Panc1 (cell line): Measurements from ENCODE around the gene BTBD3. TPM values are rescaled to one million over a fixed set of nuclear protein-coding genes. Genes with fewer than 3 reads are reported as not detected.
A peak's percentile ranks its signal among the peaks of the same experiment; 100 is the strongest.

Experiments
- ATAC-seq: fragments of 200-7000 bp; cut with Tn5 transposase; 2 replicates; pipeline ENCODE4 v1.9.1; 2020; ENCODE audit warnings: mild to moderate bottlenecking, moderate library complexity
- BruUV-seq: library from RNA; stranded (reverse); fragments of 400-500 nt; replicated peaks from 2 replicates; lab custom pipeline; 2021; lab: Mats Ljungman, UMichigan
- CTCF ChIA-PET: fragments of 300-600 bp; sonication (Branson Sonifier 250); formaldehyde crosslinking; loops from one replicate; lab custom pipeline; 2022; ENCODE audit warnings: antibody characterized with exemption; lab: Charles Lee
- POLR2A ChIA-PET: fragments of 300-600 bp; sonication (Branson Sonifier 250); formaldehyde crosslinking; loops from one replicate; lab custom pipeline; 2022; ENCODE audit warnings: antibody characterized with exemption; lab: Charles Lee
- DNase-seq: peaks from one replicate; pipeline ENCODE4 v3.0.0-alpha.2; 2010; ENCODE audit warnings: low read depth, low spot score
- H3K27ac ChIP-seq: 2 replicates; pipeline ENCODE4 v1.5.1; 2011; ENCODE audit warnings: mild to moderate bottlenecking, low read length, inconsistent platforms
- H3K27me3 ChIP-seq: fragments of 200-500 bp; sonication (Bioruptor generic); 2 replicates; pipeline ENCODE4 v1.6.0; 2014; ENCODE audit warnings: low read length, inconsistent platforms; ENCODE audit not compliant: control insufficient read depth, insufficient read depth
- H3K36me3 ChIP-seq: fragments of 200-500 bp; sonication (Bioruptor generic); 2 replicates; pipeline ENCODE4 v1.5.1; 2014; ENCODE audit warnings: inconsistent platforms, mild to moderate bottlenecking, low read length, moderate library complexity; ENCODE audit not compliant: control insufficient read depth, insufficient read depth
- H3K4me1 ChIP-seq: 2 replicates; pipeline ENCODE4 v1.5.1; 2011; ENCODE audit warnings: inconsistent platforms, mild to moderate bottlenecking, low read length, moderate library complexity; ENCODE audit not compliant: control insufficient read depth, insufficient read depth
- H3K4me3 ChIP-seq, 2 experiments: 2 replicates each; pipeline ENCODE4 v1.5.1; 2011 to 2012; ENCODE audit warnings: low read depth in 2 of 2, low read length in 2 of 2, mild to moderate bottlenecking in 2 of 2, inconsistent platforms in 1 of 2, moderate library complexity in 1 of 2
- H3K9me3 ChIP-seq: fragments of 200-500 bp; sonication (Bioruptor generic); 2 replicates; pipeline ENCODE4 v1.5.1; 2014; ENCODE audit warnings: low read depth, mild to moderate bottlenecking, inconsistent platforms, low read length, moderate library complexity; ENCODE audit not compliant: control insufficient read depth, insufficient read depth
- CTCF ChIP-seq: fragments of 450-650 bp; IDR thresholded peaks from 2 replicates; pipeline ENCODE4 v1.5.1; 2017; ENCODE audit warnings: mild to moderate bottlenecking
- POLR2AphosphoS5 ChIP-seq: IDR thresholded peaks from 2 replicates; pipeline ENCODE4 v1.6.1; 2012; ENCODE audit warnings: mild to moderate bottlenecking, low read depth, low read length, moderate library complexity
- REST ChIP-seq, 2 experiments: IDR thresholded peaks; 2 replicates each; pipeline ENCODE4 v1.6.1; 2011 to 2012; ENCODE audit warnings: low read depth in 2 of 2, control low read depth in 1 of 2, low read length in 1 of 2, mild to moderate bottlenecking in 1 of 2, moderate library complexity in 1 of 2; ENCODE audit not compliant: insufficient read depth in 1 of 2
- SIN3A ChIP-seq: IDR thresholded peaks from 2 replicates; pipeline ENCODE4 v1.6.1; 2012; ENCODE audit warnings: low read depth, mild to moderate bottlenecking, low read length, moderate library complexity, borderline replicate concordance; ENCODE audit not compliant: insufficient read depth
- TCF7L2 ChIP-seq: IDR thresholded peaks from 2 replicates; pipeline ENCODE4 v1.6.1; 2011; ENCODE audit warnings: mild to moderate bottlenecking, low read depth, low read length, inconsistent platforms
- in situ Hi-C: cut with HindIII; loops from 2 replicates; pipeline ENCODE4 v1.10.0; 2016; ENCODE audit warnings: low sequenced_read_pairs, low pct_unique_long_range_greater_than_20kb
- intact Hi-C: fragments of 100-400 bp; cut with micrococcal nuclease; formaldehyde crosslinking; loops from one replicate; pipeline ENCODE4 v1.10.0; 2022; ENCODE audit not compliant: unreplicated experiment
- total RNA-seq: library from RNA; stranded (reverse); gene quantifications from one replicate; pipeline ENCODE4 v1.2.1, GENCODE V29; 2021; ENCODE audit not compliant: unreplicated experiment

The BTBD3 gene
- total RNA-seq, 1 experiment from 2014 or later, result 27.6 TPM

DNA sequence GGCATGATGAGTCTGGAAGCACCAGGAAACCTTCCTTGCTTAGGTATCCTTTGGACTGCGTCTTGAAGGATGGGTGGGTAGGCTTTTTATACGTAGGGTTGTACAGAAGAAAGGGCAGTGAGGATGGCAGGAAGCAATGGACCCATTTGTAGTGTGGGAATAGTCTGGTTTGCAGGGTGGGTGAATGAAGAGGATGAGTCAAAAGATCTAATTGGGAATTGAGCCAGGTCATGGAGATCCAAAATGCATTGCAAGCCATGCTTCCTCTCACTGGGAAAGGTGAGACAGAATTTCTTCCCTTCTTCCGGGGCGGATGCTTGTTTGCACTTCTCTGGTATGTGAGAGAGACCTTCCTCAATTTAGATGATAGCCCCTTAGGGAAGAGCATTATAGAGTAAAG lies 10.1 kb upstream of the BTBD3 start:
- intact Hi-C loops, result no loop called here
- Histone ChIP-seq H3K4me1 (peaks cover 5% of the 10 kb centered on the region), H3K9me3 (no peaks in the 10 kb centered on the region), H3K27ac (no peak overlapping the region), H3K27me3 (no peaks in the 10 kb centered on the region), H3K4me3 (no peak overlapping the region), H3K36me3 (no peaks in the 10 kb centered on the region)
- TF ChIP-seq TCF7L2, result no peak
- no peak for TF ChIP-seq SIN3A
- TF ChIP-seq REST (IDR thresholded peaks at IDR 0.05; ENCODE audit: insufficient read depth in 1 of 2, low read depth in 2 of 2, low read length in 1 of 2), result no peak
- no peak for TF ChIP-seq CTCF
- TF ChIP-seq POLR2AphosphoS5, result no peak
- ATAC-seq (no peak), DNase-seq (no peak)
- in situ Hi-C loops, result no loop called here
- BruUV-seq, result no TSS peak
- ChIA-PET POLR2A (no interaction called here), CTCF (no interaction called here)

DNA sequence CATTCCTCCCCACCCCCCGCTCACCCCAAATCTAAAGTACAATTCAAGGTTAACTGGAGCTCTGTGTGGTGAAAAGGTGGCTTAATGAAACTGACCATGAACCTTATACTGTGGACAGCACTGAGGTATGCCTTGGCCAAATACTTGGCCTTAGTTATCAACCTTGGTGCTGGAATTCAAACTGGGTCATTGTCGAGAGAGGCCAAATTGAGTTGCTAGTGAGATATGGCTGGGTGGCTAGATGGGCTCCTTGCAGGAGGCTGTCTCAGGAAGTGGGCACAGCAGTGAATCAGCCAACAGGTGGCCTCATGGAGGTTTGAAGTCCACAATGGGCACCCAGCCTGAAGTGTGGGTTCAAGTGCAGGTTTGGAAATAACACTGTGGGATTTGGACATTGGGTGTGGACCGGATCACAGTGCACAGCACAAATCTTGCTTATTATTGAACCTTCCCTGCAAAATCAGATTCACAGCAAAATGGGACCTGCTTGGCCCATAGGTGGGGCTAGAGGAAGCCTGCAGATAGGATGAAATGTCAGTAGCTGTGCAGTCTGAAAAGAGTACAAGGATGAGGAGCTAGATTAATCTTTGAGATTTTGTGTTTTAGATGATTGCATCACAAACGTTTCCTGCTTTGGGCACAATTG lies 5.6 kb upstream of the BTBD3 start:
- in situ Hi-C loops, result no loop called here
- Histone ChIP-seq H3K9me3 (no peaks in the 10 kb centered on the region), H3K27me3 (no peaks in the 10 kb centered on the region), H3K36me3 (no peaks in the 10 kb centered on the region), H3K4me1 (no peaks in the 10 kb centered on the region; the same call in 1 of the 2 replicates), H3K27ac (no peak overlapping the region), H3K4me3 (no peak overlapping the region)
- intact Hi-C loops, result no loop called here
- ChIA-PET POLR2A (interaction anchor here (0.6 kb wide), 1 partner anchor 26 kb away, joined by 4 read pairs; no protein-coding TSS in a partner anchor), CTCF (interaction anchor here (0.5 kb wide), 1 partner anchor 145 kb away, joined by 3 read pairs; no protein-coding TSS in a partner anchor)
- ATAC-seq (no peak), DNase-seq (no peak)
- BruUV-seq, result no TSS peak
- TF ChIP-seq CTCF, result peak; percentile 63
- TF ChIP-seq POLR2AphosphoS5, result no peak
